ENCODE measurements around the gene GRIN3A.
"Not testable (repeated sequence)": the region's sequence is repeated elsewhere in the genome, so short reads cannot be mapped to it uniquely, and the experiment has no call there.

The GRIN3A gene

DNA sequence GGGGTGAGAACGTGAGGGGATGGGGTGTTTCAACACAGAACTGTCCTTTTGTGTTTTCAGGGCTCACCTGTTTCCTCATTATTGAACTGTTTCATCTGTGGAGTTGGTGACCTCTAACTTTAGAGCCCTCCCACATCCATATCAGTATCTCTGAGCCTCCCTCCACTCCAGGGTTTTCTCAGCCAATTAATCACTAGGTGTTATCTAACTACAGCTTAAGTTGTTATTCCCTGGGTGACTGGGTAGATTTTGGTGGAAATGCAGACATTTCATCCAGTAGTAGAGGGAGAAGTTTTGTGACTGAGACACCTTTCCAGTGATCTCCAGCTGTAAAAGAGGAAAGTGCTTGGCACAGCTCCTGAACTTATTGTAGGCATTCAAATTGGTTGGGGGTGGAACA is 167.3 kb downstream of the GRIN3A start:
- DNase-seq, result no peak

GRCh38 chr9:101569741-101570501 is 168.5 kb downstream of the GRIN3A start:
- no peak for DNase-seq

- no peak for DNase-seq
Observed at GRCh38 chr9:101567725-101568350, 170.6 kb downstream of the GRIN3A start.

DNA sequence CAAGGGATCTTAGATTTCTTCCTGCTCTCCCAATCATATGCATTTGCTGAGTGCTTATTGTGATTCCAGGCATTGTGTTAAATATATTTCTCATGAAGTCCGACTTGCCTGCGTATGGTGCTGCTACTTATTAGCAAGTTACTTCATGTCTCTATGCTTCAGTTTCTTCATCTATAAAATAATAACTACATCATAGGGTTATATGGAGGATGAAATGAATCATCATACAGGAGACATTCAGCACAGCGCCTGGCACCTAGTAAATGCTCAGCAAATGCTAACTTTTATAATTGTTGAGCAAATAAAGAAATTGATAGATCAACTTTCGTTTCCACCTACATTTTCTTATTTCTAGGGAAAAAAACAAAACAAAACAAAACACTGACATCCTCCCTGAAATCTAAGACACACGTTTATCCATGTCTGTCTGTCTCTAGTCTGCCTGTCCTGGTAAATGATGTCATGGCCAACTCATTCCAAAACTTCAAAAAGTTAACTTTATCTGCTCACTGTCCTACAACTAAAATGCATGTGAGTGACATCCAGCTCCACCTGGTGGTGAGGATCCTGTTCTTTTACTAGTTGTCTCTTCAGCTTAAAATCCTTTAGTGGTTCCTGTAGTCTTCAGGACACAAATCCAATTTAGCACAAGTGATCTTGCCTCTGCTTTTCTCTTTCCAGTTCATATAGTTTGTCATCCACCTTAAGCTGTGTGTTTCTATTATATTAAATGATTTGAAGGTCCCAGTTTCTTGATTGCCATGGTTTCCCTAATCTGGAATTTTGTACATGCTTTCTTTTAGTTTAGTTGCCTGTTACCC is 171.3 kb downstream of the GRIN3A start:
- DNase-seq, result no peak

GRCh38 chr9:101564252-101564651 is 174.2 kb downstream of the GRIN3A start:
- no peak for DNase-seq

DNA sequence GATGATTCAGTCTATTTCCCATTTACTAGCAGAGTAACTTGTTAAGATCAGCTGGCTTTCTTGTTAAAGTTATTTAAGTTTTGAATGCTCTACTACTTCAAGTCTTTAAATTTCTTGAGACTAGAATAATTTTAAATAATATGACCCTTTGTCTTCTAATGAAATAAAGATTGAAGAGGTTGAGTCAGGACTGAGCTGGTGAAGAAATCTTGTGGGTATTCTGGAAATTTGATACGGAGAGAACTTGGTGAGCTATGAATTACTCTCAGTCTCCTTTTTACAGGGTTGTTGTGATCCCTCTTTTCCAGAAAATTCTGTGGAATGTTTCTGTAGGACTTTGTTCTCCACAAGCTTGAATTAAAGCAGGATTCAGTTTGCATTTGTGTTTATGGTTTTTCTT is 175.5 kb downstream of the GRIN3A start:
- no peak for DNase-seq

DNA sequence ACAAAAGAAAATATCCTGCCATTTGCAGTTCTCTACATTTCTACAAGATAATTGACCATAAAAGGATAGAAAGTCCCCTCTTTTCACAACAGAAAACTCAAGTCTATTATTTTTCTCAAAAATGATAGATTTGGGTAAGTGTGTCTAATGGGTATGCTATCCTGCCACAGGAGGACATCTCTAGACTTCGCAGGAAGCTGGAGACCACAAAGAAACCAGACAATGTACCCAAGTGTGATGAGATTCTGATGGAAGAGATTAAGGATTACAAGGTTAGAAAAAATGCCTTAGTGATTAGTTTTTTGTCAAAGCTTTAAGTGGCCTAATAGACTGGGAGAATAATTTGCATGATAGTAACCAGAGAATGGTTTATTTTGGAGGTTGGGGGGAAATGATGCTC is 176.7 kb downstream of the GRIN3A start:
- no peak for DNase-seq

DNA sequence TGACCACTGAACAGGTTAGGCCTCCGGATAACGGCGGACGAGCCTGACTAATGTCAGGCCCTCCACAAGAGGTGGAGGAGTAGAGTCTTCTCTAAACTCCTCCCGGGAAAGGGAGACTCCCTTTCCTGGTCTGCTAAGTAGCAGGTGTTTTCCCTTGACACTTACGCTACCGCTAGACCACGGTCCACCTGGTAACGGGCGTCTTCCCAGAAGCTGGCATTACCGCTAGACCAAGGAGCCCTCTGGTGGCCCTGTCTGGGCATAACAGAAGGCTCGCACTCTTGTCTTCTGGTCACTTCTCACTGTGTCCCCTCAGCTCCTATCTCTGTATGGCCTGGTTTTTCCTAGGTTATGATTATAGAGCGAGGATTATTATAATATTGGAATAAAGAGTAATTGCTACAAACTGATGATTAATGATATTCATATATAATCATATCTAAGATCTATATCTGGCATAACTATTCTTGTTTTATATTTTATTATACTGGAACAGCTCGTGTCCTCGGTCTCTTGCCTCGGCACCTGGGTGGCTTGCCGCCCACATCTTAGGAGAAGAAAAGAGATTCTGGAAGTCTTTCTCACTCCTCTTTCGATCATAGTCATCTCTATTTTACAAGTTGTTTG is 188.9 kb downstream of the GRIN3A start:
- DNase-seq, result not testable (repeated sequence)

DNA sequence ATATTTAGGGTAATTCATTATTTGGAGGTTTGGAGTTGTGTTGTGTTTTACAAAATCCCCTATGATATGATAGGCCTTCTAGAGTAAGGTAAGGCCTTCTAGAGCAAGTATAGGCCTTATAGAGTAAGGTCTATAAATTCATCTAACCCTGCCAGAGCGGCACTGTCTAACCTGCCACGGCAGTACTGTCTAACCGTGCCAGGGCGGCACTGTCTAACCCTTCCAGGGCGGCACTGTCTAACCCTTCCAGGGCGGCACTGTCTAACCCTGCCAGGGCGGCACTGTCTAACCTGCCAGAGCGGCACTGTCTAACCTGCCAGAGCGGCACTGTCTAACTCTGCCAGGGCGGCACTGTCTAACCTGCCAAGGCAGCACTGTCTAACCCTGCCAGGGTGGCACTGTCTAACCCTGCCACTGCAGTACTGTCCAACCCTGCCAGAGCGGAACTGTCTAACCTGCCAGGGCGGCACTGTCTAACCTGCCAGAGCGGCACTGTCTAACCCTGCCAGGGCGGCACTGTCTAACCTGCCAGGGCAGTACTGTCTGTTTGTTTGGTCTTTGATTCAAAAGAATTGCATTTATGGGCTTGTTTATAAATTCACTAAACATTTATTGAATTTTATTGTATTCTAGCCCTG is 195.2 kb downstream of the GRIN3A start:
- DNase-seq, result no peak

GRCh38 chr9:101540069-101540468 is 198.4 kb downstream of the GRIN3A start:
- no peak for DNase-seq

- DNase-seq, result no peak
Observed at GRCh38 chr9:101536938-101537337, 201.5 kb downstream of the GRIN3A start.

DNA sequence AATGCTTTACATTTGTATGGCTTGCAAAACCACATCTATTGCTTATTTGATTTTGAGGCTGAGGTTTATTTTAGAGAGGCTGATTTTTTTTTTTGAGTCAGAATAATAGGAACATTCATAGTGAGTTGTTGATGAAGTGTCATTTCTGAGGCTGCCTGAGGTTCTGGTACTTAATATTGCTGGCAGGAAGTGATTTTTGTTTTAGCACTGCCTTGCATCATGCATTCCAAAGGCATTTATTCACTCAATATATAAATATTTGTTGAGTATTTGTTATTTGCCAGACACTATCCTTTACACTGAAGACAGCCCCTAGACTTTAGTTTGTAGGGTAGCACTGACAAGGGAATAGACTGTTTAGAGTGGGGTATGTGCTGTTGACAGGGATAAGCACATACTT is 202.1 kb downstream of the GRIN3A start:
- no peak for DNase-seq

GRCh38 chr9:101533334-101534204 is 204.9 kb downstream of the GRIN3A start, which contains the start of gene RNF20:
Gene RNF20 (plus strand): TSS chr9:101533853. CDS start chr9:101535424, 1,571 bp downstream.
- peak; percentile 98 for DNase-seq

GRCh38 chr9:101530076-101530711 is 208.3 kb downstream of the GRIN3A start:
- DNase-seq, result peak; percentile 29

- no peak for DNase-seq
Observed at GRCh38 chr9:101528015-101528414, 210.4 kb downstream of the GRIN3A start.

DNA sequence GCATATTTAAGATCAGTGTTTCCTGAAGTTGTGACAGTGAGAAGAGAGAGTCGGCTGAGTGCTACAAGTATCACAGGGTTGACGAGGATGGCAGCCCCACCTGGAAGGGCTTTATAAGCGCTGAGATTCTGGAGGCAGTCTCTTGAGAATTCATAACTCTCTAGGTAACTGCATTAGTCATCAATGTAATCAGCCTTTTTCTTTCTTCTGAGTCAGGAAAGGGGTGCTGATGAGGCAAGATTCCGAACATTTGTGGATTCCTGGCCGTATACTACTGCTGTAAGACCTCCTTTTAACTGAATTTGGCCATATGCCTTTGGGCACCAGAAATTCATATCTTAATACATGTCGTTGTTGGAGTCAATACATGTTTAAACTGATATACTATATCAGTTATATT is 211.4 kb downstream of the GRIN3A start:
- no peak for DNase-seq

GRCh38 chr9:101524371-101524770 is 214.1 kb downstream of the GRIN3A start:
- no peak for DNase-seq
